ENCODE results near the gene C7. TPM values are rescaled to one million over a fixed set of nuclear protein-coding genes. Genes with fewer than 3 reads are reported as not detected.

The C7 gene
- total RNA-seq, 1 donor from 2014 or later = under 0.01 TPM

- DNase-seq (ENCODE audit: low read depth) = peak; percentile 48
- TF ChIP-seq CTCF (IDR thresholded peaks at IDR 0.05; ENCODE audit: insufficient read depth, low read length, severe bottlenecking) = no peak
- FAIRE-seq = no peak
- Histone ChIP-seq H3K4me3 (ENCODE audit: low read depth, low read length) (no peak overlapping the region), H3K36me3 (ENCODE audit: control insufficient read depth, insufficient read depth, low read length) (no peaks in the 10 kb centered on the region), H3K27me3 (ENCODE audit: control insufficient read depth, insufficient read depth, low read length) (no peaks in the 10 kb centered on the region)
These were observed 82.1 kb downstream of the C7 start for GRCh38 chr5:40991168-40991980.

- Histone ChIP-seq H3K27me3 (ENCODE audit: control insufficient read depth, insufficient read depth, low read length) (no peaks in the 10 kb centered on the region), H3K4me3 (ENCODE audit: low read depth, low read length) (no peak overlapping the region), H3K36me3 (ENCODE audit: control insufficient read depth, insufficient read depth, low read length) (no peaks in the 10 kb centered on the region)
- DNase-seq (ENCODE audit: low read depth) (no peak), FAIRE-seq (no peak)
- TF ChIP-seq CTCF (IDR thresholded peaks at IDR 0.05; ENCODE audit: insufficient read depth, low read length, severe bottlenecking) = no peak
These were observed 82.8 kb downstream of the C7 start for GRCh38 chr5:40991981-40992559.

- no peak for TF ChIP-seq CTCF (IDR thresholded peaks at IDR 0.05; ENCODE audit: insufficient read depth, low read length, severe bottlenecking)
- no peaks in the 10 kb centered on the region for H3K27me3 ChIP-seq (ENCODE audit: control insufficient read depth, insufficient read depth, low read length)
- FAIRE-seq = no peak
- no peak overlapping the region for H3K4me3 ChIP-seq (ENCODE audit: low read depth, low read length)
- no peaks in the 10 kb centered on the region for H3K36me3 ChIP-seq (ENCODE audit: control insufficient read depth, insufficient read depth, low read length)
- DNase-seq (ENCODE audit: low read depth) = no peak
These were observed 86.7 kb downstream of the C7 start for GRCh38 chr5:40995801-40996586.

- Histone ChIP-seq H3K4me3 (ENCODE audit: low read depth, low read length) (no peak overlapping the region), H3K27me3 (ENCODE audit: control insufficient read depth, insufficient read depth, low read length) (no peaks in the 10 kb centered on the region), H3K36me3 (ENCODE audit: control insufficient read depth, insufficient read depth, low read length) (no peaks in the 10 kb centered on the region)
- DNase-seq (ENCODE audit: low read depth) = no peak
- FAIRE-seq = no peak
- no peak for TF ChIP-seq CTCF (IDR thresholded peaks at IDR 0.05; ENCODE audit: insufficient read depth, low read length, severe bottlenecking)
These were observed 89.8 kb downstream of the C7 start for GRCh38 chr5:40999142-40999541.

GRCh38 chr5:40999966-41000365, 90.7 kb downstream of the C7 start:
- DNase-seq (ENCODE audit: low read depth) (no peak), FAIRE-seq (peak; percentile 36)
- TF ChIP-seq CTCF (IDR thresholded peaks at IDR 0.05; ENCODE audit: insufficient read depth, low read length, severe bottlenecking) = no peak
- Histone ChIP-seq H3K4me3 (ENCODE audit: low read depth, low read length) (no peak overlapping the region), H3K27me3 (ENCODE audit: control insufficient read depth, insufficient read depth, low read length) (no peaks in the 10 kb centered on the region), H3K36me3 (ENCODE audit: control insufficient read depth, insufficient read depth, low read length) (no peaks in the 10 kb centered on the region)
